Fibroblast of villous mesenchyme (primary cell): Measurements from ENCODE around the gene MIPEP. TPM values are rescaled to one million over a fixed set of nuclear protein-coding genes. Genes with fewer than 3 reads are reported as not detected.
"Not testable (repeated sequence)": the region's sequence is repeated elsewhere in the genome, so short reads cannot be mapped to it uniquely, and the experiment has no call there.

Source experiments
- DNase-seq: peaks from one replicate; pipeline ENCODE4 v3.0.0-alpha.2; 2010; ENCODE audit warnings: low read depth
- H3K4me3 ChIP-seq: 2 replicates; pipeline ENCODE4 v1.5.1; 2011; ENCODE audit warnings: low read depth, mild to moderate bottlenecking, low read length
- CTCF ChIP-seq: IDR thresholded peaks from 2 replicates; pipeline ENCODE4 v1.5.1; 2012; ENCODE audit warnings: low read depth, mild to moderate bottlenecking, low read length; ENCODE audit not compliant: insufficient read depth
- total RNA-seq: library from RNA; depleted of rRNA; stranded (reverse); fragments of >200 nt; gene quantifications from 2 replicates; pipeline ENCODE4 v1.2.3, GENCODE V29; 2012

MIPEP gene
- total RNA-seq, 1 donor: 38.9 TPM

- H3K4me3 ChIP-seq: peak overlapping the region; percentile 34
- no peak for DNase-seq
- TF ChIP-seq CTCF: no peak
Measured at GRCh38 chr13:23902975-23903905, 14.0 kb upstream of the MIPEP start.

DNA sequence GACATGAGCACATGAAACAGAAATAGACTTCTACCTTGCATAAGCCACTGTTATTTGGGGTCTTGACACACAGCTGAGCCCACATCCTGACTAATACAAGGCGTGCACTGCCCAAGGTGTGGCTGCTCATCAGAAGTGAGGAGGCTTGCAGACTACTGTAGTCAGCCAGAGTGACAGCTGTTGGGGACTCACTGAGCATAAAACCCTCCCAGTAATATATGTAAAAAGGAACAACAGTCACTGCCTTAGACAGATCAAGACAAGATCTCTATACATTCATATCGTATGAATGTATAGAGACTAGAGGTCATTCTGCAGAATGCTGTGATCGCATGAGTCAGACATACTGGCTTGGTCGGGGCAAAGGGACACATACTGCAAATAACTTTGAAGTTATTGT is 12.2 kb upstream of the MIPEP start:
- no peak for DNase-seq
- TF ChIP-seq CTCF: no peak
- H3K4me3 ChIP-seq: no peak overlapping the region

DNA sequence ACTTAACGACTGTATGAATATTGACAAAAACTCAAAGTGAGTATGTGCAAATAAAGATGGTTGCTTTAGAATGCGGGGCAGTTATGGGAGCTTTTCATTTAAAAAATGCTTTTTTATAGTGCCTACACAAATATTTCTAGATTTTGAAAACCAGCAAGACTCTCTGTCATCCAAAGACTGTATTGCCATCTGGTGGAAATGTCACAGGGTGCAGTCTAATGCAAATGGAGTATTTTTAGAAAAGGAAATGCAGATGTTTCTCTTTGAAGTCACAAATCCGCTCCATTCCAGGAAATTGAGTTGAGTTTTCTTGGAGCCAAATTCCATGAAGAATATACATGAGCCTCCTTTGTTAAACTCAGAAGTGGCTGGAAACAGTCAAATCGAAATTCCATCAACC is 10.4 kb upstream of the MIPEP start:
- TF ChIP-seq CTCF: peak; percentile 73
- DNase-seq: peak; percentile 60
- no peak overlapping the region for H3K4me3 ChIP-seq

DNA sequence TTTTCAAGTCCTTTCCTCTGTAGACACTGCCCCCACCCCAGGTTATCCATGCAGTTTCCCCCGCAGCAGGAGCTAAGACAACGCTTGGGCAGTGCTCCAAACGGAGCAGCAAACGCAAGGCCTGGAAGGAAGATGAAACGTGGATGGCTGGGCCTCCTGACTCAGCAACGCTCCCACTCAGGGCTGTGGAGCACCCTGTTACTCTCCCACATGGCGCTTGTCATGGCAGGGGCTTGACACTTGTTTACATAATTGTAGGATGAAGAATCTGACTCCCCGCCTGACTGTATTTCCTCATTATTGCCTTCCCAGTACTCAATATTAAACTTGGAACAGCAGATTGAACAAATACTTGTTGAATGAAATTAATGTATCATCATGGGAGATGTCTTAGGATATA is 8.9 kb upstream of the MIPEP start:
- peak; percentile 94 for DNase-seq
- no peak for TF ChIP-seq CTCF
- no peak overlapping the region for H3K4me3 ChIP-seq

DNA sequence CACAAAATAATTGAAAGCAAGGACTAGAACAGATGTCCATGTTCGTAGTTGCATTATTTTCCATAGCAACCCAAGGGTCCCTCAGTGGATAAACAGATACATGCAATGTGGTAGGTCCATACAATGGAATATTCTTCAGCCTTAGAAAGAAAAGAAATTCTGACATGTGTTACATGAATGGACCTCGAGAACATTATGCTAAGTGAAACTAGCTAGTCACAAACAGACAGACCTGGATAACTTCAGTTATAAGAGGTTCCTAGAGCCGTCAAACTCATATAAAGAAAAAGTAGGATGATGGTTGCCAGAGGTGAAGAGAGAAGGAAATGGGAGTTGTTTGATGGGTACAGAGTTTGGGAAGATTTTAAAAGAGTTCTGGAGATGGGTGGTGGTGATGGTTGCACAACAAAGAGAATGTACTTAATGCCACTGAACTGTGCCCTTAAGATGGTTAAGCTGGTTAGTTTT is 8.3 kb upstream of the MIPEP start, which contains the start of gene C1QTNF9B:
TSS of gene C1QTNF9B (minus strand) at position 51 of the 468 bp plus-strand sequence.
- DNase-seq: peak; percentile 39
- not testable (repeated sequence) for H3K4me3 ChIP-seq

DNA sequence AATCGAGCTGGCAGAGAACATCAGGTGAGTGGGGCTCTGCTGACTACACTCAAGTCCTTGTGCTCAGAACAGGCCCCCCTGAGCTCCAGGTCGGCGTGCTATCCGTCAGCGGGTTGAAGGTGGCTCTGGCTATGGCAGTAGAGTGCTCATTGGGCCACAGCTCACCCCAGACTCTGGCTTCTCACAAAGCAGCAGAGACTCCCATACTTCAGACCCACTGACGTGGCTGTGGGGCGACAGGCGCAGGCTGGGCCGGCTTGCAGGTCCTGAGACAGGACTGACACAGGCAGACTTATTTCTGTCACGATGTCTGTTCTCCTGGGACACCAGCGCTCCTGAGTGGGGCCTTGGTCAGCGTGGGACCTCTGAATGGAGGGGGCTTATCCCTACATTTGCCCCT is 5.5 kb upstream of the MIPEP start:
- DNase-seq, H3K4me3 ChIP-seq: not testable (repeated sequence)

DNA sequence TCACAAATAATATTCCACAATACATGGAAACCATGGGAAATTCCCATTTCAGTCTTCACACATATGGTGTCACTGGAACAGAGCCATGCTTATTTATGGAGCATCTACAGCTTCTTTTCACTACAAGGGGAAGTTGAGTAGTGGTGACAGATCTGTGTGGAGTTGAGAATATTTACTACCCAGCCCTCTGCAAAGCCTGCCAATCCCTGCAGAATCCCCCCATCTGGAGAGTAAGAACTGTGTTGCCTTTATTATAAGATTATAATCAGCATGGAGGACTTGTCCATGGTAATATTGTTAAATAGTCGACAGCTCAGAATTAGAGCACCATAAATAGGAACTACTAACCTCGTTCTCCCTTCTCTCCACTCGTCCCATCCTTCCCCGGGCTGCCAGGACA is 4.6 kb upstream of the MIPEP start:
- not testable (repeated sequence) for H3K4me3 ChIP-seq, DNase-seq

GRCh38 chr13:23889615-23890607 is 711 bp upstream of the MIPEP start:
- no peak for DNase-seq
- no peak for TF ChIP-seq CTCF
- peak overlapping the region; percentile 85 for H3K4me3 ChIP-seq

- H3K4me3 ChIP-seq, DNase-seq: not testable (repeated sequence)
Measured at GRCh38 chr13:23884361-23884760, 4.8 kb downstream of the MIPEP start.
